A673 (cell line): ENCODE data around the gene SMIM1. TPM values are rescaled to one million over a fixed set of nuclear protein-coding genes. Genes with fewer than 3 reads are reported as not detected.
A peak's percentile ranks its signal among the peaks of the same experiment; 100 is the strongest.
"Not testable (repeated sequence)": the region's sequence is repeated elsewhere in the genome, so short reads cannot be mapped to it uniquely, and the experiment has no call there.

ENCODE experiments used
- BruUV-seq: library from RNA; stranded (reverse); fragments of 400-500 nt; replicated peaks from 2 replicates; lab custom pipeline; 2021; lab: Mats Ljungman, UMichigan
- CTCF ChIA-PET: fragments of 300-600 bp; sonication (Branson Sonifier 250); formaldehyde crosslinking; loops from one replicate; lab custom pipeline; 2022; ENCODE audit warnings: antibody characterized with exemption; lab: Charles Lee
- POLR2A ChIA-PET: fragments of 300-600 bp; sonication (Branson Sonifier 250); formaldehyde crosslinking; loops from one replicate; lab custom pipeline; 2022; ENCODE audit warnings: antibody characterized with exemption; ENCODE audit not compliant: low non-redundant PET; lab: Charles Lee
- DNase-seq: peaks from one replicate; pipeline ENCODE4 v3.0.0-alpha.2; 2015; ENCODE audit warnings: low spot score
- H3K27ac ChIP-seq: fragments of 200-600 bp; sonication (generic); 2 replicates; pipeline ENCODE4 v1.5.1; 2016; ENCODE audit warnings: mixed run types, low read depth, mild to moderate bottlenecking, mixed read lengths, antibody characterized with exemption, low read length; ENCODE audit not compliant: poor library complexity, severe bottlenecking
- H3K27me3 ChIP-seq: fragments of 200-600 bp; sonication (generic); replicated peaks from 2 replicates; pipeline ENCODE4 v1.6.1; 2017; ENCODE audit warnings: mixed run types, low read depth, mild to moderate bottlenecking, mixed read lengths, antibody characterized with exemption, low read length; ENCODE audit not compliant: insufficient read depth, poor library complexity
- H3K36me3 ChIP-seq: fragments of 200-600 bp; sonication (generic); 2 replicates; pipeline ENCODE4 v1.6.1; 2016; ENCODE audit warnings: mixed run types, mild to moderate bottlenecking, mixed read lengths, antibody characterized with exemption, low read length; ENCODE audit not compliant: insufficient read depth, poor library complexity, severe bottlenecking
- H3K4me1 ChIP-seq: fragments of 200-600 bp; sonication (generic); 2 replicates; pipeline ENCODE4 v1.6.1; 2017; ENCODE audit warnings: mixed run types, mild to moderate bottlenecking, mixed read lengths, antibody characterized with exemption, low read length; ENCODE audit not compliant: insufficient read depth, poor library complexity, severe bottlenecking
- H3K4me3 ChIP-seq: fragments of 200-600 bp; sonication (generic); 2 replicates; pipeline ENCODE4 v1.5.1; 2016; ENCODE audit warnings: low read depth, mixed run types, mild to moderate bottlenecking, mixed read lengths, low read length; ENCODE audit not compliant: poor library complexity, severe bottlenecking
- H3K9me3 ChIP-seq: fragments of 200-600 bp; sonication (generic); 2 replicates; pipeline ENCODE4 v1.6.1; 2016; ENCODE audit warnings: mixed run types, low read depth, mild to moderate bottlenecking, mixed read lengths, antibody characterized with exemption, low read length; ENCODE audit not compliant: poor library complexity, severe bottlenecking
- EZH2 ChIP-seq: fragments of 200-600 bp; sonication (generic); IDR thresholded peaks from 2 replicates; pipeline ENCODE4 v1.6.1; 2017; ENCODE audit warnings: borderline replicate concordance, low read depth, mild to moderate bottlenecking, mixed read lengths, antibody characterized with exemption, low read length; ENCODE audit not compliant: poor library complexity, severe bottlenecking
- intact Hi-C: fragments of 100-400 bp; cut with micrococcal nuclease; formaldehyde crosslinking; loops from one replicate; pipeline ENCODE4 v1.10.0; 2022; ENCODE audit not compliant: unreplicated experiment
- total RNA-seq: library from RNA; stranded (reverse); gene quantifications from 2 replicates; pipeline ENCODE4 v1.2.3, GENCODE V29; 2021
- TF ChIP-seq, protein P1 (sequence below): fragments of 300-800, 200-600 bp; sonication (generic); conservative IDR thresholded peaks from 2 replicates; pipeline ENCODE4 v1.5.1; 2017; ENCODE audit warnings: low read depth, mild to moderate bottlenecking, antibody characterized with exemption, low read length, moderate library complexity, mixed read lengths

The SMIM1 gene
- total RNA-seq, 1 experiment from 2014 or later = 1.5 TPM

GRCh38 chr1:3747522-3747848, 25.1 kb upstream of the SMIM1 start:
- Histone ChIP-seq H3K4me3 (peak overlapping the region; percentile 93), H3K4me1 (peaks cover 11% of the 10 kb centered on the region), H3K27me3 (no peaks in the 10 kb centered on the region), H3K36me3 (no peaks in the 10 kb centered on the region), H3K9me3 (no peaks in the 10 kb centered on the region), H3K27ac (peak overlapping the region; percentile 67)
- BruUV-seq = no TSS peak
- TF ChIP-seq EZH2 = no peak
- TF ChIP-seq, protein P1, sequence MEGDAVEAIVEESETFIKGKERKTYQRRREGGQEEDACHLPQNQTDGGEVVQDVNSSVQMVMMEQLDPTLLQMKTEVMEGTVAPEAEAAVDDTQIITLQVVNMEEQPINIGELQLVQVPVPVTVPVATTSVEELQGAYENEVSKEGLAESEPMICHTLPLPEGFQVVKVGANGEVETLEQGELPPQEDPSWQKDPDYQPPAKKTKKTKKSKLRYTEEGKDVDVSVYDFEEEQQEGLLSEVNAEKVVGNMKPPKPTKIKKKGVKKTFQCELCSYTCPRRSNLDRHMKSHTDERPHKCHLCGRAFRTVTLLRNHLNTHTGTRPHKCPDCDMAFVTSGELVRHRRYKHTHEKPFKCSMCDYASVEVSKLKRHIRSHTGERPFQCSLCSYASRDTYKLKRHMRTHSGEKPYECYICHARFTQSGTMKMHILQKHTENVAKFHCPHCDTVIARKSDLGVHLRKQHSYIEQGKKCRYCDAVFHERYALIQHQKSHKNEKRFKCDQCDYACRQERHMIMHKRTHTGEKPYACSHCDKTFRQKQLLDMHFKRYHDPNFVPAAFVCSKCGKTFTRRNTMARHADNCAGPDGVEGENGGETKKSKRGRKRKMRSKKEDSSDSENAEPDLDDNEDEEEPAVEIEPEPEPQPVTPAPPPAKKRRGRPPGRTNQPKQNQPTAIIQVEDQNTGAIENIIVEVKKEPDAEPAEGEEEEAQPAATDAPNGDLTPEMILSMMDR = no peak
- CTCF ChIA-PET = no interaction called here
- POLR2A ChIA-PET = interaction anchor here (0.7 kb wide), 1 partner anchor 83 kb away, joined by 4 read pairs; no protein-coding TSS in a partner anchor
- DNase-seq = no peak
- intact Hi-C loops = no loop called here

DNA sequence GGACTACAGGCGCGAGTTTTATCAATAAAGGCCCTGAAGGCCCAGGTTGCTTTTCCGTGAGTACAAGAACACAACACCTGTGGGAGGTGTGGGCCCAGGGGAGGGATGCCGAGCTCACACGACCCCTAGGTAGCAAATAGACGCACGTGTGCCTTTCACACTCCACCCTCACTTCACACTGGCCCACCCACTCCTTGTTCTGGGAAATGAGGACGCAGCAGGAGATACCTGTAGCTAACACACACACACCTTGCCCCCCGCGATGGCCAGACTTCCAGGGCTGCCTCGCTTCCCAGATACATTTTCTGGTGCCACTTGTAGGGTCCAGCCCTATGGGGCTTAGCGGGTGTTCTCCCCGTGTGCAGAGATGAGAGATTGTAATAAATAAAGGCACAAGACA, 24.6 kb upstream of the SMIM1 start:
- Histone ChIP-seq H3K9me3 (no peaks in the 10 kb centered on the region), H3K27ac (no peak overlapping the region), H3K36me3 (no peaks in the 10 kb centered on the region), H3K4me1 (peaks cover 11% of the 10 kb centered on the region), H3K27me3 (no peaks in the 10 kb centered on the region), H3K4me3 (peak overlapping the region; percentile 93)
- intact Hi-C loops = no loop called here
- CTCF ChIA-PET = no interaction called here
- POLR2A ChIA-PET = interaction anchor here (0.7 kb wide), 1 partner anchor 83 kb away, joined by 4 read pairs; no protein-coding TSS in a partner anchor
- TF ChIP-seq EZH2 = no peak
- TF ChIP-seq, protein P1 = no peak
- DNase-seq = no peak
- BruUV-seq = no TSS peak

DNA sequence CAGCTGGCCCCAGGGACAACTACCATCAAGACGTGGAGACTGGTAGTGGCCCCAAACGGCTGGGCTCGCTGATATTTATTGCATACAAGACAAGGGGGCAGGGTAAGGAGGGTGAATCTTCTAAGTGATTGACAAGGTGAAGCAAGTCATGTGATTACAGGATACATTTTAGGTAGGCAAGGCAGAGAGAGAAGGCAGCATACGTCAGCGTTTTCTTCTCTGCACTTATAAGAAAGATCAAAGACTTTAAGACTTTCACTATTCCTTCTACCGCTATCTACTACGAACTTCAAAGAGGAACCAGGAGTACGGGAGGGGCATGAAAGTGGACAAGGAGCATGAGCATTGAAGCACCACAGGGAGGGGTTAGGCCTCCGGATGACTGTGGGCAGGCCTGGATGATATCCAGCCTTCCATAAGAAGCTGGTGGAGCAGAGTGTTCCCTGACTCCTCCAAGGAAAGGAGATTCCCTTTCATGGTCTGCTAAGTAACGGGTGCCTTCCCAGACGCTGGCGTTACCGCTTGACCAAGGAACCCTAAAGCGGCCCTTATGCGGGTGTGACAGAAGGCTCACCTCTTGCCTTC, 24.1 kb upstream of the SMIM1 start:
- H3K36me3 ChIP-seq, POLR2A ChIA-PET, H3K4me3 ChIP-seq, DNase-seq, H3K27me3 ChIP-seq, H3K9me3 ChIP-seq, H3K27ac ChIP-seq, intact Hi-C loops, CTCF ChIA-PET, BruUV-seq: not testable (repeated sequence)
- H3K4me1 ChIP-seq = peaks cover 11% of the 10 kb centered on the region

GRCh38 chr1:3749512-3749911, 23.0 kb upstream of the SMIM1 start:
- no peaks in the 10 kb centered on the region for H3K36me3 ChIP-seq
- no peak overlapping the region for H3K4me3 ChIP-seq
- no peak for DNase-seq
- H3K27ac ChIP-seq = no peak overlapping the region
- intact Hi-C loops = no loop called here
- ChIA-PET POLR2A (no interaction called here), CTCF (no interaction called here)
- peaks cover 11% of the 10 kb centered on the region for H3K4me1 ChIP-seq
- TF ChIP-seq, protein P1 = no peak
- TF ChIP-seq EZH2 = no peak
- H3K9me3 ChIP-seq = no peaks in the 10 kb centered on the region
- H3K27me3 ChIP-seq = no peaks in the 10 kb centered on the region
- BruUV-seq = no TSS peak
